Vagina (tissue), 2 donors: ENCODE data around the gene BMF.

ENCODE experiments used
- POLR2A ChIP-seq, 2 donors: fragments of 450-650 bp; IDR thresholded peaks; one replicate each; pipeline ENCODE4 v1.6.1; 2017; ENCODE audit warnings: antibody characterized with exemption in 2 of 2, mild to moderate bottlenecking in 2 of 2, moderate library complexity in 2 of 2
- POLR2AphosphoS5 ChIP-seq, 2 donors: sonication (generic); formaldehyde crosslinking; IDR thresholded peaks; one replicate each; pipeline ENCODE4 v1.9.0; 2017; ENCODE audit warnings: antibody characterized with exemption in 2 of 2, mild to moderate bottlenecking in 2 of 2, low read depth in 1 of 2; ENCODE audit not compliant: insufficient read depth in 1 of 2
- TF ChIP-seq, protein P1 (sequence below), 3 experiments: fragments of 450-650 bp in 2 of 3; fragments of 200-600 bp in 1 of 3; sonication (generic) in 1 of 3; IDR thresholded peaks; one replicate each; pipeline ENCODE4 v1.5.1; 2017 to 2019; ENCODE audit warnings: antibody characterized with exemption in 3 of 3, mild to moderate bottlenecking in 2 of 3, moderate library complexity in 2 of 3

DNA sequence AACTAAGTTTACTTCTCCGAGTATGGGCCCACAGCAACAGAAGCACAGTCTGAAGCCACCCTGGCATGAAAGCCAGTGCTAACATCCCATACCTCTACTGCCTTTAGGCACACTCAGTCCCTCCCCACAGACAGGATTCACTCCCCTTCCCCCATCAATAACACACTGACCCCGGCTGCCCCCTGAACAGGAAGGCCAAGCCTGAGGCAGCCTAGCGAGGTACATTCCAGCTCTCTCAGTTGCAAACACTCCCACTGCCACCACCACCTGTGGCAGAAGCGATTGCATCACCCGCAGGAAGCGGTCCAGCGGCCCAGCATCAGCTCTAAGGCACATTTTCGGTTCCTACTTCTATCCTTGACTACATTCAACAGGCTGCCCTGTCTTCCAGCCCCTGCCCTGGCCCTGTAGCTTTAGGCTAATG, 7.0 kb upstream of the BMF start:
- TF ChIP-seq, protein P1, sequence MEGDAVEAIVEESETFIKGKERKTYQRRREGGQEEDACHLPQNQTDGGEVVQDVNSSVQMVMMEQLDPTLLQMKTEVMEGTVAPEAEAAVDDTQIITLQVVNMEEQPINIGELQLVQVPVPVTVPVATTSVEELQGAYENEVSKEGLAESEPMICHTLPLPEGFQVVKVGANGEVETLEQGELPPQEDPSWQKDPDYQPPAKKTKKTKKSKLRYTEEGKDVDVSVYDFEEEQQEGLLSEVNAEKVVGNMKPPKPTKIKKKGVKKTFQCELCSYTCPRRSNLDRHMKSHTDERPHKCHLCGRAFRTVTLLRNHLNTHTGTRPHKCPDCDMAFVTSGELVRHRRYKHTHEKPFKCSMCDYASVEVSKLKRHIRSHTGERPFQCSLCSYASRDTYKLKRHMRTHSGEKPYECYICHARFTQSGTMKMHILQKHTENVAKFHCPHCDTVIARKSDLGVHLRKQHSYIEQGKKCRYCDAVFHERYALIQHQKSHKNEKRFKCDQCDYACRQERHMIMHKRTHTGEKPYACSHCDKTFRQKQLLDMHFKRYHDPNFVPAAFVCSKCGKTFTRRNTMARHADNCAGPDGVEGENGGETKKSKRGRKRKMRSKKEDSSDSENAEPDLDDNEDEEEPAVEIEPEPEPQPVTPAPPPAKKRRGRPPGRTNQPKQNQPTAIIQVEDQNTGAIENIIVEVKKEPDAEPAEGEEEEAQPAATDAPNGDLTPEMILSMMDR (IDR thresholded peaks at IDR 0.05): no peak
- TF ChIP-seq POLR2AphosphoS5 (IDR thresholded peaks at IDR 0.05; ENCODE audit: insufficient read depth in 1 of 2, low read depth in 1 of 2) (no peak), POLR2A (IDR thresholded peaks at IDR 0.05) (no peak)
